Activated CD8-positive, alpha-beta memory T cell treated with anti-CD3 and anti-CD28 coated beads for 36 hours (primary cell): ENCODE data around the gene SKP1. TPM values are rescaled to one million over a fixed set of nuclear protein-coding genes. Genes with fewer than 3 reads are reported as not detected.

Experiments
- CTCF ChIA-PET: fragments of 350-600 bp; sonication (Branson Sonifier 250); formaldehyde crosslinking; loops from one replicate; lab custom pipeline; 2021; ENCODE audit warnings: antibody characterized with exemption; lab: Charles Lee
- POLR2A ChIA-PET: fragments of 350-600 bp; sonication (Branson Sonifier 250); formaldehyde crosslinking; loops from one replicate; lab custom pipeline; 2021; ENCODE audit warnings: antibody characterized with exemption; lab: Charles Lee
- total RNA-seq, 2 experiments: library from RNA; stranded (reverse); gene quantifications; one replicate each; pipeline ENCODE4 v1.2.3, GENCODE V29; 2021

The SKP1 gene
- total RNA-seq, 2 experiments from 2014 or later, result 245 to 268 TPM

- CTCF ChIA-PET, result interaction anchor here (0.5 to 11.6 kb wide), 17 partner anchors 9 to 658 kb away, joined by 3 to 208 read pairs (median 5); partner anchors contain the start of genes SKP1, TCF7 and VDAC1
- POLR2A ChIA-PET, result interaction anchor here (0.6 to 2.2 kb wide), 8 partner anchors 15 to 386 kb away, joined by 3 to 8 read pairs (median 4); partner anchors contain the start of gene PPP2CA
Observed at GRCh38 chr5:134138416-134139376, 38.1 kb downstream of the SKP1 start.

GRCh38 chr5:134136771-134137170 lies 40.0 kb downstream of the SKP1 start:
- POLR2A ChIA-PET, result interaction anchor here (0.7 kb wide), 1 partner anchor 38 kb away, joined by 9 read pairs; no protein-coding TSS in a partner anchor
- CTCF ChIA-PET, result interaction anchor here (1.6 to 11.6 kb wide), 4 partner anchors 8 to 96 kb away, joined by 4 to 208 read pairs (median 38); no protein-coding TSS in a partner anchor

GRCh38 chr5:134136221-134136631 lies 40.5 kb downstream of the SKP1 start:
- POLR2A ChIA-PET, result no interaction called here
- CTCF ChIA-PET, result interaction anchor here (1.0 to 1.6 kb wide), 2 partner anchors 9 to 83 kb away, joined by 4 read pairs; no protein-coding TSS in a partner anchor

GRCh38 chr5:134135091-134135655 lies 41.6 kb downstream of the SKP1 start:
- ChIA-PET POLR2A (no interaction called here), CTCF (interaction anchor here (0.6 to 2.2 kb wide), 7 partner anchors 10 to 112 kb away, joined by 4 to 15 read pairs (median 4); no protein-coding TSS in a partner anchor)

- ChIA-PET POLR2A (interaction anchor here (0.5 kb wide), 1 partner anchor 1109 kb away, joined by 10 read pairs; no protein-coding TSS in a partner anchor), CTCF (interaction anchor here (1.5 to 2.2 kb wide), 4 partner anchors 15 to 94 kb away, joined by 4 to 15 read pairs (median 8); no protein-coding TSS in a partner anchor)
Observed at GRCh38 chr5:134133995-134134541, 42.7 kb downstream of the SKP1 start.

- CTCF ChIA-PET, result interaction anchor here (1.0 to 2.2 kb wide), 8 partner anchors 10 to 93 kb away, joined by 3 to 15 read pairs (median 6); no protein-coding TSS in a partner anchor
- POLR2A ChIA-PET, result interaction anchor here (0.5 kb wide), 1 partner anchor 1108 kb away, joined by 10 read pairs; no protein-coding TSS in a partner anchor
Observed at GRCh38 chr5:134133188-134133994, 43.4 kb downstream of the SKP1 start.

- CTCF ChIA-PET, result interaction anchor here (0.6 to 2.2 kb wide), 9 partner anchors 8 to 144 kb away, joined by 3 to 12 read pairs (median 3); no protein-coding TSS in a partner anchor
- POLR2A ChIA-PET, result interaction anchor here (0.6 to 1.0 kb wide), 4 partner anchors 14 to 130 kb away, joined by 3 to 4 read pairs (median 3); no protein-coding TSS in a partner anchor
Observed at GRCh38 chr5:134132372-134133187, 44.2 kb downstream of the SKP1 start.

GRCh38 chr5:134131578-134132350 lies 45.0 kb downstream of the SKP1 start:
- ChIA-PET POLR2A (interaction anchor here (0.6 to 1.0 kb wide), 4 partner anchors 13 to 129 kb away, joined by 3 to 4 read pairs (median 3); no protein-coding TSS in a partner anchor), CTCF (interaction anchor here (0.6 to 4.9 kb wide), 10 partner anchors 7 to 143 kb away, joined by 3 to 36 read pairs (median 6); no protein-coding TSS in a partner anchor)

GRCh38 chr5:134131165-134131564 lies 45.6 kb downstream of the SKP1 start:
- ChIA-PET POLR2A (no interaction called here), CTCF (interaction anchor here (1.6 to 4.9 kb wide), 3 partner anchors 8 to 30 kb away, joined by 4 to 36 read pairs (median 21); no protein-coding TSS in a partner anchor)

- ChIA-PET POLR2A (interaction anchor here (0.5 to 2.9 kb wide), 4 partner anchors 12 to 62 kb away, joined by 3 to 12 read pairs (median 8); partner anchors contain the start of gene SKP1), CTCF (interaction anchor here (1.0 to 4.9 kb wide), 6 partner anchors 9 to 91 kb away, joined by 3 to 36 read pairs (median 12); no protein-coding TSS in a partner anchor)
Observed at GRCh38 chr5:134130239-134130945, 46.4 kb downstream of the SKP1 start.

- CTCF ChIA-PET, result interaction anchor here (1.0 to 4.9 kb wide), 9 partner anchors 10 to 92 kb away, joined by 3 to 36 read pairs (median 3); no protein-coding TSS in a partner anchor
- POLR2A ChIA-PET, result interaction anchor here (0.6 to 2.9 kb wide), 4 partner anchors 11 to 47 kb away, joined by 3 to 12 read pairs (median 8); partner anchors contain the start of gene SKP1
Observed at GRCh38 chr5:134129411-134130238, 47.1 kb downstream of the SKP1 start.

GRCh38 chr5:134128648-134128995 lies 48.1 kb downstream of the SKP1 start:
- POLR2A ChIA-PET, result interaction anchor here (2.2 to 2.9 kb wide), 3 partner anchors 10 to 48 kb away, joined by 7 to 12 read pairs (median 8); partner anchors contain the start of gene SKP1
- CTCF ChIA-PET, result interaction anchor here (1.1 to 7.2 kb wide), 6 partner anchors 11 to 91 kb away, joined by 3 to 52 read pairs (median 20); partner anchors contain the start of gene TCF7

- CTCF ChIA-PET, result interaction anchor here (1.0 to 7.2 kb wide), 7 partner anchors 11 to 90 kb away, joined by 3 to 52 read pairs (median 20); partner anchors contain the start of gene TCF7
Observed at GRCh38 chr5:134127988-134128647, 48.6 kb downstream of the SKP1 start.

More at GRCh38 chr5:134127988-134128647, 48.6 kb downstream of the SKP1 start:
- POLR2A ChIA-PET, result interaction anchor here (0.5 to 2.9 kb wide), 6 partner anchors 9 to 49 kb away, joined by 4 to 12 read pairs (median 6); partner anchors contain the start of gene SKP1
